ENCODE measurements around the gene COL23A1.

DNA sequence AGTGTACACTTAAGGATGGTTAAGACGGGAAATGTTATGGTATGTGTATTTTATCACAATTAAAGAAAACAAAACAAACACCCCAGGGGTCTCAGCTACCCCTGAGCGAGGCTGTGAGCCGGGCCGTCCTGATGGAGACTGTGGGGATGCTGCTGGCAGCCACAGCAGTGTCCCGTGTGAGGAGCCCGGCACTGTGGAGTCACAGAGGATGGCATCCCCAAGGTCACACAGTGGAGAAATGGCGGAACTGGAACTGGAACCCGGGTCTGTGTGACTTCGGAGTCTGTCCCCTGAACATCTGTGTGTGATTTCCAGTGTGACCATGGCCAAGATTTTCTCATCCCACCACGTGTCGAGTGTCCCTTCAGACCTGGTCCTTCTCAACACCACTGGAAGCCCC, 276.9 kb downstream of the COL23A1 start:
- no peak for TF ChIP-seq ZNF561 (tag by site-specific recombination; IDR thresholded peaks at IDR 0.05; ENCODE audit: borderline replicate concordance)
- TF ChIP-seq, protein P1, sequence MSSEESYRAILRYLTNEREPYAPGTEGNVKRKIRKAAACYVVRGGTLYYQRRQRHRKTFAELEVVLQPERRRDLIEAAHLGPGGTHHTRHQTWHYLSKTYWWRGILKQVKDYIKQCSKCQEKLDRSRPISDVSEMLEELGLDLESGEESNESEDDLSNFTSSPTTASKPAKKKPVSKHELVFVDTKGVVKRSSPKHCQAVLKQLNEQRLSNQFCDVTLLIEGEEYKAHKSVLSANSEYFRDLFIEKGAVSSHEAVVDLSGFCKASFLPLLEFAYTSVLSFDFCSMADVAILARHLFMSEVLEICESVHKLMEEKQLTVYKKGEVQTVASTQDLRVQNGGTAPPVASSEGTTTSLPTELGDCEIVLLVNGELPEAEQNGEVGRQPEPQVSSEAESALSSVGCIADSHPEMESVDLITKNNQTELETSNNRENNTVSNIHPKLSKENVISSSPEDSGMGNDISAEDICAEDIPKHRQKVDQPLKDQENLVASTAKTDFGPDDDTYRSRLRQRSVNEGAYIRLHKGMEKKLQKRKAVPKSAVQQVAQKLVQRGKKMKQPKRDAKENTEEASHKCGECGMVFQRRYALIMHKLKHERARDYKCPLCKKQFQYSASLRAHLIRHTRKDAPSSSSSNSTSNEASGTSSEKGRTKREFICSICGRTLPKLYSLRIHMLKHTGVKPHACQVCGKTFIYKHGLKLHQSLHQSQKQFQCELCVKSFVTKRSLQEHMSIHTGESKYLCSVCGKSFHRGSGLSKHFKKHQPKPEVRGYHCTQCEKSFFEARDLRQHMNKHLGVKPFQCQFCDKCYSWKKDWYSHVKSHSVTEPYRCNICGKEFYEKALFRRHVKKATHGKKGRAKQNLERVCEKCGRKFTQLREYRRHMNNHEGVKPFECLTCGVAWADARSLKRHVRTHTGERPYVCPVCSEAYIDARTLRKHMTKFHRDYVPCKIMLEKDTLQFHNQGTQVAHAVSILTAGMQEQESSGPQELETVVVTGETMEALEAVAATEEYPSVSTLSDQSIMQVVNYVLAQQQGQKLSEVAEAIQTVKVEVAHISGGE (tag by site-specific recombination; conservative IDR thresholded peaks at IDR 0.05; ENCODE audit: low read depth), result no peak
- TF ChIP-seq, protein P2, sequence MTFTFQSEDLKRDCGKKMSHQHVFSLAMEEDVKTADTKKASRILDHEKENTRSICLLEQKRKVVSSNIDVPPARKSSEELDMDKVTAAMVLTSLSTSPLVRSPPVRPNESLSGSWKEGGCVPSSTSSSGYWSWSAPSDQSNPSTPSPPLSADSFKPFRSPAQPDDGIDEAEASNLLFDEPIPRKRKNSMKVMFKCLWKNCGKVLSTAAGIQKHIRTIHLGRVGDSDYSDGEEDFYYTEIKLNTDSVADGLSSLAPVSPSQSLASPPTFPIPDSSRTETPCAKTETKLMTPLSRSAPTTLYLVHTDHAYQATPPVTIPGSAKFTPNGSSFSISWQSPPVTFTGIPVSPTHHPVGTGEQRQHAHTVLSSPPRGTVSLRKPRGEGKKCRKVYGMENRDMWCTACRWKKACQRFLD (tag by site-specific recombination; IDR thresholded peaks at IDR 0.05), result no peak
- TF ChIP-seq, protein P3, sequence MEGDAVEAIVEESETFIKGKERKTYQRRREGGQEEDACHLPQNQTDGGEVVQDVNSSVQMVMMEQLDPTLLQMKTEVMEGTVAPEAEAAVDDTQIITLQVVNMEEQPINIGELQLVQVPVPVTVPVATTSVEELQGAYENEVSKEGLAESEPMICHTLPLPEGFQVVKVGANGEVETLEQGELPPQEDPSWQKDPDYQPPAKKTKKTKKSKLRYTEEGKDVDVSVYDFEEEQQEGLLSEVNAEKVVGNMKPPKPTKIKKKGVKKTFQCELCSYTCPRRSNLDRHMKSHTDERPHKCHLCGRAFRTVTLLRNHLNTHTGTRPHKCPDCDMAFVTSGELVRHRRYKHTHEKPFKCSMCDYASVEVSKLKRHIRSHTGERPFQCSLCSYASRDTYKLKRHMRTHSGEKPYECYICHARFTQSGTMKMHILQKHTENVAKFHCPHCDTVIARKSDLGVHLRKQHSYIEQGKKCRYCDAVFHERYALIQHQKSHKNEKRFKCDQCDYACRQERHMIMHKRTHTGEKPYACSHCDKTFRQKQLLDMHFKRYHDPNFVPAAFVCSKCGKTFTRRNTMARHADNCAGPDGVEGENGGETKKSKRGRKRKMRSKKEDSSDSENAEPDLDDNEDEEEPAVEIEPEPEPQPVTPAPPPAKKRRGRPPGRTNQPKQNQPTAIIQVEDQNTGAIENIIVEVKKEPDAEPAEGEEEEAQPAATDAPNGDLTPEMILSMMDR (tag by site-specific recombination; IDR thresholded peaks at IDR 0.05), result no peak
- no peak for TF ChIP-seq ZFHX2 (tag by site-specific recombination; conservative IDR thresholded peaks at IDR 0.05)
- TF ChIP-seq ZSCAN23 (tag by site-specific recombination; IDR thresholded peaks at IDR 0.05), result no peak
- TF ChIP-seq ZFP69B (tag by site-specific recombination; IDR thresholded peaks at IDR 0.05), result no peak
- no peak for TF ChIP-seq ZNF660 (tag by site-specific recombination; IDR thresholded peaks at IDR 0.05)
- TF ChIP-seq ZNF335 (tag by site-specific recombination; conservative IDR thresholded peaks at IDR 0.05), result no peak
- TF ChIP-seq ZNF670 (tag by site-specific recombination; IDR thresholded peaks at IDR 0.05; ENCODE audit: low read depth), result no peak
- TF ChIP-seq ZNF76 (tag by site-specific recombination; IDR thresholded peaks at IDR 0.05; ENCODE audit: borderline replicate concordance, low read depth), result no peak
- no peak for TF ChIP-seq HOXA7 (CRISPR knock-in tag; IDR thresholded peaks at IDR 0.05; ENCODE audit: borderline replicate concordance)
- no peak for TF ChIP-seq ZNF146 (tag by site-specific recombination; IDR thresholded peaks at IDR 0.05)
- TF ChIP-seq ZNF362 (tag by site-specific recombination; IDR thresholded peaks at IDR 0.05), result no peak

All from HEK293 (cell line).